Osteocyte (in vitro differentiated cells): ENCODE measurements around the gene ROPN1L. TPM values are rescaled to one million over a fixed set of nuclear protein-coding genes. Genes with fewer than 3 reads are reported as not detected.
A peak's percentile ranks its signal among the peaks of the same experiment; 100 is the strongest.

Experiments used
- DNase-seq: peaks from one replicate; pipeline ENCODE4 v3.0.0; 2021; ENCODE audit warnings: mixed read lengths; ENCODE audit not compliant: unreplicated experiment; ENCODE audit errors: extremely low spot score
- H3K27ac Mint-ChIP-seq: one replicate; pipeline ENCODE4 v1.8.0; 2021; ENCODE audit warnings: mild to moderate bottlenecking, mixed read lengths; ENCODE audit not compliant: unreplicated experiment
- H3K27me3 Mint-ChIP-seq: one replicate; pipeline ENCODE4 v1.8.0; 2021; ENCODE audit warnings: mixed read lengths; ENCODE audit not compliant: unreplicated experiment
- H3K36me3 Mint-ChIP-seq: one replicate; pipeline ENCODE4 v1.8.0; 2021; ENCODE audit warnings: mixed read lengths; ENCODE audit not compliant: unreplicated experiment
- H3K4me1 Mint-ChIP-seq: one replicate; pipeline ENCODE4 v1.8.0; 2021; ENCODE audit warnings: mixed read lengths; ENCODE audit not compliant: unreplicated experiment
- H3K4me3 Mint-ChIP-seq: one replicate; pipeline ENCODE4 v1.8.0; 2021; ENCODE audit warnings: mild to moderate bottlenecking, moderate library complexity, mixed read lengths; ENCODE audit not compliant: unreplicated experiment
- H3K9me3 Mint-ChIP-seq: one replicate; pipeline ENCODE4 v1.8.0; 2021; ENCODE audit warnings: mixed read lengths; ENCODE audit not compliant: unreplicated experiment
- total RNA-seq: library from RNA; stranded (reverse); gene quantifications from 2 replicates; pipeline ENCODE4 v1.2.1, GENCODE V29; 2021
- TF ChIP-seq, protein P1 (sequence below): fragments of 200-600 bp; sonication (generic); IDR thresholded peaks from 2 replicates; pipeline ENCODE4 v1.5.0; 2021; ENCODE audit warnings: antibody characterized with exemption, mild to moderate bottlenecking, moderate library complexity

ROPN1L gene
- total RNA-seq, 1 donor from 2014 or later = not detected

DNA sequence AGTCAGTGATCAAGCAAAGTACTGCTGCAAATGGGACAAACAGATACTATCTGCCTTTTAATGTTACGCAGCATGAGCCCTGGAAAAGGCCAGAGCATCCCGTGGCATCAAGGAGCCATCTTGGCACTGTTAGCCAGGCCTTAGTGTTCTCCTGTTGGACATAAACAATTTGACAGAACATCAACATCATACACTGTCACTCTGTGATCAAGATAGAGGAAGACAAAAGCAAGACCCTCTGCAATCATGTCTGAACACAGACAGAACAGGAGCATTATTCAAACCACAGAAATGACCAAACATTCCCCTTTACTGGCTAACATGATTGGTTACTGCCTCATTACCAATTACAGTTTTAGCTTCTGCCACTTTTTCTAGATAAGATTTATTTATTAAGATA, 21.2 kb upstream of the ROPN1L start:
- no peak for DNase-seq
- H3K27me3 Mint-ChIP-seq = no peaks in the 10 kb centered on the region
- no peaks in the 10 kb centered on the region for H3K9me3 Mint-ChIP-seq
- TF ChIP-seq, protein P1, sequence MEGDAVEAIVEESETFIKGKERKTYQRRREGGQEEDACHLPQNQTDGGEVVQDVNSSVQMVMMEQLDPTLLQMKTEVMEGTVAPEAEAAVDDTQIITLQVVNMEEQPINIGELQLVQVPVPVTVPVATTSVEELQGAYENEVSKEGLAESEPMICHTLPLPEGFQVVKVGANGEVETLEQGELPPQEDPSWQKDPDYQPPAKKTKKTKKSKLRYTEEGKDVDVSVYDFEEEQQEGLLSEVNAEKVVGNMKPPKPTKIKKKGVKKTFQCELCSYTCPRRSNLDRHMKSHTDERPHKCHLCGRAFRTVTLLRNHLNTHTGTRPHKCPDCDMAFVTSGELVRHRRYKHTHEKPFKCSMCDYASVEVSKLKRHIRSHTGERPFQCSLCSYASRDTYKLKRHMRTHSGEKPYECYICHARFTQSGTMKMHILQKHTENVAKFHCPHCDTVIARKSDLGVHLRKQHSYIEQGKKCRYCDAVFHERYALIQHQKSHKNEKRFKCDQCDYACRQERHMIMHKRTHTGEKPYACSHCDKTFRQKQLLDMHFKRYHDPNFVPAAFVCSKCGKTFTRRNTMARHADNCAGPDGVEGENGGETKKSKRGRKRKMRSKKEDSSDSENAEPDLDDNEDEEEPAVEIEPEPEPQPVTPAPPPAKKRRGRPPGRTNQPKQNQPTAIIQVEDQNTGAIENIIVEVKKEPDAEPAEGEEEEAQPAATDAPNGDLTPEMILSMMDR = no peak
- H3K36me3 Mint-ChIP-seq = peaks cover 75% of the 10 kb centered on the region
- H3K4me1 Mint-ChIP-seq = peaks cover 5% of the 10 kb centered on the region
- H3K27ac Mint-ChIP-seq = peak overlapping the region; percentile 64
- H3K4me3 Mint-ChIP-seq = no peak overlapping the region

GRCh38 chr5:10420932-10421331, 20.7 kb upstream of the ROPN1L start:
- Mint-ChIP-seq H3K27ac (peak overlapping the region; percentile 64), H3K27me3 (no peaks in the 10 kb centered on the region), H3K4me3 (no peak overlapping the region), H3K9me3 (no peaks in the 10 kb centered on the region), H3K36me3 (peaks cover 75% of the 10 kb centered on the region), H3K4me1 (peaks cover 5% of the 10 kb centered on the region)
- DNase-seq = no peak
- TF ChIP-seq, protein P1 = no peak

- Mint-ChIP-seq H3K27ac (no peak overlapping the region), H3K27me3 (no peaks in the 10 kb centered on the region), H3K36me3 (peaks cover 78% of the 10 kb centered on the region), H3K4me1 (peaks cover 5% of the 10 kb centered on the region), H3K4me3 (no peak overlapping the region), H3K9me3 (no peaks in the 10 kb centered on the region)
- no peak for DNase-seq
- TF ChIP-seq, protein P1 = no peak
Observed at GRCh38 chr5:10421896-10422691, 19.6 kb upstream of the ROPN1L start.

- TF ChIP-seq, protein P1 = no peak
- DNase-seq = no peak
- no peak overlapping the region for H3K4me3 Mint-ChIP-seq
- H3K36me3 Mint-ChIP-seq = peaks cover 78% of the 10 kb centered on the region
- no peaks in the 10 kb centered on the region for H3K9me3 Mint-ChIP-seq
- no peaks in the 10 kb centered on the region for H3K27me3 Mint-ChIP-seq
- H3K4me1 Mint-ChIP-seq = peaks cover 5% of the 10 kb centered on the region
- H3K27ac Mint-ChIP-seq = no peak overlapping the region
Observed at GRCh38 chr5:10423022-10423421, 18.7 kb upstream of the ROPN1L start.

GRCh38 chr5:10424124-10424731, 17.5 kb upstream of the ROPN1L start:
- Mint-ChIP-seq H3K36me3 (peaks cover 73% of the 10 kb centered on the region), H3K4me3 (no peak overlapping the region), H3K27me3 (no peaks in the 10 kb centered on the region), H3K27ac (no peak overlapping the region), H3K9me3 (no peaks in the 10 kb centered on the region), H3K4me1 (peaks cover 5% of the 10 kb centered on the region)
- TF ChIP-seq, protein P1 = peak; percentile 76
- no peak for DNase-seq
